Keratinocyte (primary cell): ENCODE data around the gene GNG14. TPM values are rescaled to one million over a fixed set of nuclear protein-coding genes. Genes with fewer than 3 reads are reported as not detected.
A peak's percentile ranks its signal among the peaks of the same experiment; 100 is the strongest.

Source experiments
- DNase-seq: peaks from one replicate; pipeline ENCODE4 v3.0.0-alpha.2; 2011; ENCODE audit warnings: low read depth, missing footprints, low spot score
- FAIRE-seq: peaks from 2 replicates; lab custom pipeline; 2011; peaks lifted over from hg19 to GRCh38; lab: Jason Lieb, UNC
- H2AFZ ChIP-seq: 2 replicates; pipeline ENCODE4 v1.6.0; 2012; ENCODE audit warnings: low read length, control low read depth, inconsistent platforms; ENCODE audit not compliant: control insufficient read depth
- H3K27ac ChIP-seq: 2 replicates; pipeline ENCODE4 v1.5.1; 2011; ENCODE audit warnings: low read length; ENCODE audit not compliant: control insufficient read depth, insufficient read depth
- H3K27me3 ChIP-seq: 3 replicates; pipeline ENCODE4 v1.6.0; 2011; ENCODE audit warnings: low read length; ENCODE audit not compliant: control insufficient read depth, insufficient read depth; ENCODE audit errors: extremely low read depth
- H3K36me3 ChIP-seq, 2 experiments: 2 replicates in 1 of 2; 3 replicates in 1 of 2; pipeline ENCODE4 v1.5.1; 2011; ENCODE audit warnings: low read length in 2 of 2, mild to moderate bottlenecking in 1 of 2; ENCODE audit not compliant: control insufficient read depth in 2 of 2, insufficient read depth in 2 of 2; ENCODE audit errors: extremely low read depth in 1 of 2
- H3K4me1 ChIP-seq: 3 replicates; pipeline ENCODE4 v1.5.1; 2011; ENCODE audit warnings: low read length; ENCODE audit not compliant: control insufficient read depth, insufficient read depth; ENCODE audit errors: extremely low read depth
- H3K4me2 ChIP-seq: 3 replicates; pipeline ENCODE4 v1.6.0; 2011; ENCODE audit warnings: low read depth, low read length; ENCODE audit not compliant: control insufficient read depth, insufficient read depth; ENCODE audit errors: extremely low read depth
- H3K4me3 ChIP-seq, 3 experiments: fragments of 200-600 bp in 1 of 3; sonication (generic) in 1 of 3; 2 replicates in 2 of 3; 3 replicates in 1 of 3; pipeline ENCODE4 v1.5.1; 2011 to 2016; ENCODE audit warnings: low read length in 3 of 3, mild to moderate bottlenecking in 3 of 3, control low read depth in 2 of 3, inconsistent platforms in 1 of 3, low read depth in 1 of 3, mixed read lengths in 1 of 3, mixed run types in 1 of 3, moderate library complexity in 1 of 3; ENCODE audit not compliant: control insufficient read depth in 2 of 3, insufficient read depth in 2 of 3; ENCODE audit errors: extremely low read depth in 1 of 3
- H3K79me2 ChIP-seq: 2 replicates; pipeline ENCODE4 v1.6.0; 2012; ENCODE audit warnings: low read length; ENCODE audit not compliant: control insufficient read depth, insufficient read depth
- H3K9ac ChIP-seq: 3 replicates; pipeline ENCODE4 v1.6.0; 2011; ENCODE audit warnings: low read length; ENCODE audit not compliant: control insufficient read depth, insufficient read depth; ENCODE audit errors: extremely low read depth
- H3K9me1 ChIP-seq: 3 replicates; pipeline ENCODE4 v1.6.0; 2011; ENCODE audit warnings: low read length; ENCODE audit not compliant: control insufficient read depth, insufficient read depth; ENCODE audit errors: extremely low read depth
- H3K9me3 ChIP-seq: 2 replicates; pipeline ENCODE4 v1.5.1; 2012; ENCODE audit warnings: low read depth, low read length; ENCODE audit not compliant: control insufficient read depth
- H4K20me1 ChIP-seq: 3 replicates; pipeline ENCODE4 v1.6.0; 2011; ENCODE audit warnings: low read length; ENCODE audit not compliant: control insufficient read depth, insufficient read depth; ENCODE audit errors: extremely low read depth
- EZH2 ChIP-seq: IDR thresholded peaks from one replicate; pipeline ENCODE4 v1.6.1; 2012; ENCODE audit warnings: inconsistent platforms, mild to moderate bottlenecking, low read length, moderate library complexity
- dilution Hi-C: fragments of 300-500 bp; cut with MboI; formaldehyde crosslinking; loops from one replicate; pipeline ENCODE4 v1.7.0; 2020; ENCODE audit warnings: low sequenced_read_pairs; ENCODE audit not compliant: extremely low pct_ligation_motif_present
- polyA plus RNA-seq, 5 experiments: library from polyadenylated mRNA; depleted of rRNA in 3 of 5; stranded (reverse) in 3 of 5; stranded (forward) in 1 of 5; unstranded in 1 of 5; fragments of >200 nt; gene quantifications; 1 replicate in 1 of 5; 2 replicates in 3 of 5; 3 replicates in 1 of 5; pipeline versions ENCODE4 v1.2.1 to v1.2.3, GENCODE V29; 2011 to 2012; ENCODE audit warnings: missing spikeins in 2 of 5, low read depth in 1 of 5, low replicate concordance in 1 of 5
- TF ChIP-seq, protein P1 (sequence below), 3 experiments: IDR thresholded peaks in 1 of 3; conservative IDR thresholded peaks in 1 of 3; optimal IDR thresholded peaks in 1 of 3; 2 replicates in 2 of 3; 3 replicates in 1 of 3; pipeline versions ENCODE3 to v1.5.1; 2011; ENCODE audit warnings: low read length in 3 of 3, mild to moderate bottlenecking in 3 of 3, moderate library complexity in 2 of 3, control low read depth in 1 of 3, inconsistent platforms in 1 of 3; ENCODE audit not compliant: insufficient read depth in 2 of 3; ENCODE audit errors: extremely low read depth in 1 of 3

Gene GNG14
- polyA plus RNA-seq, 1 donor (not counting 4 experiments of a cell fraction or from before 2014, with no cell fraction given), result not detected

DNA sequence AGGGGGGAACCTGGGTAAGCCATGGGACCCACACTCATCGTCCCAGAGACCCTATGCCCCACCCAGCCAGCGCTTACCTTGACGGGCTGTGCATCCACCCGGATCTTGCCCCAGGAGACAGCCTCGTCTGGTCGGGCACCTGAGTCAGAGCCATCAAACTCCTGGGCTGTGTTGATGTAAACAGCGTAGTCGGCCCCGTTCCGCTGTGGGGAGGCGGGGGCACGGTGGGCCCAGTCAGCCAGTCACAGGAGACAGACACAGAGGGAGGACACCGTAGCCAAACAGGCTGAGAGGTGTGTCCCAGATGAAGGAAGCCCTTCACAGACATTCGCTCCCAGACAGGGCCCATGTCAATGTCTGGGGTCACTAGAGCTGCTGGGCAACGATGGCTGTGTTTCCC, 11.9 kb upstream of the GNG14 start:
- no peak overlapping the region for H3K9ac ChIP-seq
- TF ChIP-seq, protein P1, sequence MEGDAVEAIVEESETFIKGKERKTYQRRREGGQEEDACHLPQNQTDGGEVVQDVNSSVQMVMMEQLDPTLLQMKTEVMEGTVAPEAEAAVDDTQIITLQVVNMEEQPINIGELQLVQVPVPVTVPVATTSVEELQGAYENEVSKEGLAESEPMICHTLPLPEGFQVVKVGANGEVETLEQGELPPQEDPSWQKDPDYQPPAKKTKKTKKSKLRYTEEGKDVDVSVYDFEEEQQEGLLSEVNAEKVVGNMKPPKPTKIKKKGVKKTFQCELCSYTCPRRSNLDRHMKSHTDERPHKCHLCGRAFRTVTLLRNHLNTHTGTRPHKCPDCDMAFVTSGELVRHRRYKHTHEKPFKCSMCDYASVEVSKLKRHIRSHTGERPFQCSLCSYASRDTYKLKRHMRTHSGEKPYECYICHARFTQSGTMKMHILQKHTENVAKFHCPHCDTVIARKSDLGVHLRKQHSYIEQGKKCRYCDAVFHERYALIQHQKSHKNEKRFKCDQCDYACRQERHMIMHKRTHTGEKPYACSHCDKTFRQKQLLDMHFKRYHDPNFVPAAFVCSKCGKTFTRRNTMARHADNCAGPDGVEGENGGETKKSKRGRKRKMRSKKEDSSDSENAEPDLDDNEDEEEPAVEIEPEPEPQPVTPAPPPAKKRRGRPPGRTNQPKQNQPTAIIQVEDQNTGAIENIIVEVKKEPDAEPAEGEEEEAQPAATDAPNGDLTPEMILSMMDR (optimal IDR thresholded peaks at IDR 0.05 in 1 of 3, IDR thresholded peaks at IDR 0.05 in 1 of 3, conservative IDR thresholded peaks at IDR 0.05 in 1 of 3; ENCODE audit: extremely low read depth in 1 of 3, insufficient read depth in 2 of 3, low read length in 3 of 3), result no peak
- no peak for TF ChIP-seq EZH2
- no peak overlapping the region for H3K4me3 ChIP-seq
- H3K27ac ChIP-seq, result no peak overlapping the region
- no peak overlapping the region for H3K4me2 ChIP-seq
- no peak overlapping the region for H2AFZ ChIP-seq
- no peak for FAIRE-seq
- dilution Hi-C loops, result no loop called here
- no peak for DNase-seq
- peaks cover 19 to 31% of the 10 kb centered on the region in 2 experiments for H3K36me3 ChIP-seq
- H3K79me2 ChIP-seq, result peaks cover 12% of the 10 kb centered on the region
- H3K27me3 ChIP-seq, result no peaks in the 10 kb centered on the region
- H3K4me1 ChIP-seq, result no peaks in the 10 kb centered on the region
- no peaks in the 10 kb centered on the region for H3K9me3 ChIP-seq
- H4K20me1 ChIP-seq, result peaks cover 4% of the 10 kb centered on the region
- no peaks in the 10 kb centered on the region for H3K9me1 ChIP-seq

- H3K27me3 ChIP-seq, result no peaks in the 10 kb centered on the region
- H3K4me1 ChIP-seq, result no peaks in the 10 kb centered on the region
- no peak overlapping the region for H3K27ac ChIP-seq
- no peak overlapping the region for H3K9ac ChIP-seq
- no peak for TF ChIP-seq EZH2
- TF ChIP-seq, protein P1 (optimal IDR thresholded peaks at IDR 0.05 in 1 of 3, IDR thresholded peaks at IDR 0.05 in 1 of 3, conservative IDR thresholded peaks at IDR 0.05 in 1 of 3; ENCODE audit: extremely low read depth in 1 of 3, insufficient read depth in 2 of 3, low read length in 3 of 3), result peak; percentile 91 to 95 (median 93)
- no peaks in the 10 kb centered on the region for H3K9me3 ChIP-seq
- dilution Hi-C loops, result no loop called here
- peaks cover 4% of the 10 kb centered on the region for H4K20me1 ChIP-seq
- peak; percentile 57 for DNase-seq
- H3K79me2 ChIP-seq, result peaks cover 12% of the 10 kb centered on the region
- H3K4me2 ChIP-seq, result no peak overlapping the region
- H3K9me1 ChIP-seq, result no peaks in the 10 kb centered on the region
- no peak overlapping the region for H2AFZ ChIP-seq
- peaks cover 19 to 31% of the 10 kb centered on the region in 2 experiments for H3K36me3 ChIP-seq
- H3K4me3 ChIP-seq, result no peak overlapping the region
- no peak for FAIRE-seq
These were observed 11.4 kb upstream of the GNG14 start for GRCh38 chr19:12676384-12676792.
